HEK293T (cell line): ENCODE results near the gene IFRD2.
A peak's percentile ranks its signal among the peaks of the same experiment; 100 is the strongest.

Experiments
- CTCF ChIA-PET: fragments of 350-600 bp; formaldehyde crosslinking; extraction: SDS; loops from one replicate; lab custom pipeline; 2021; ENCODE audit warnings: antibody characterized with exemption, inconsistent platforms; lab: Yijun Ruan, JAX
- POLR2A ChIA-PET: fragments of 350-600 bp; formaldehyde crosslinking; extraction: SDS; loops from one replicate; lab custom pipeline; 2020; ENCODE audit warnings: antibody characterized with exemption, inconsistent platforms; lab: Yijun Ruan, JAX
- DNase-seq: peaks from one replicate; pipeline ENCODE4 v3.0.0; 2012; ENCODE audit warnings: mixed read lengths; ENCODE audit errors: extremely low spot score
- ARNT ChIP-seq: fragments of 450-650 bp; IDR thresholded peaks from 2 replicates; pipeline ENCODE4 v1.6.1; 2017; ENCODE audit warnings: mild to moderate bottlenecking
- BHLHE40 ChIP-seq: fragments of 450-650 bp; IDR thresholded peaks from 2 replicates; pipeline ENCODE4 v1.6.1; 2016; ENCODE audit warnings: mild to moderate bottlenecking, moderate library complexity, borderline replicate concordance
- CTBP1 ChIP-seq: fragments of 450-650 bp; IDR thresholded peaks from 2 replicates; pipeline ENCODE4 v1.6.1; 2016; ENCODE audit warnings: borderline replicate concordance
- ELF4 ChIP-seq: fragments of 450-650 bp; IDR thresholded peaks from 2 replicates; pipeline ENCODE4 v1.6.1; 2017; ENCODE audit warnings: antibody characterized with exemption
- FOXA1 ChIP-seq: fragments of 450-650 bp; IDR thresholded peaks from 2 replicates; pipeline ENCODE4 v1.6.1; 2016; ENCODE audit warnings: mild to moderate bottlenecking
- FOXK2 ChIP-seq: fragments of 450-650 bp; IDR thresholded peaks from 2 replicates; pipeline ENCODE4 v1.6.1; 2016; ENCODE audit warnings: mild to moderate bottlenecking
- FOXM1 ChIP-seq: fragments of 450-650 bp; IDR thresholded peaks from 2 replicates; pipeline ENCODE4 v1.6.1; 2017; ENCODE audit warnings: mild to moderate bottlenecking, borderline replicate concordance
- HDGF ChIP-seq: fragments of 450-650 bp; IDR thresholded peaks from 2 replicates; pipeline ENCODE4 v1.6.1; 2017; ENCODE audit warnings: antibody characterized with exemption, borderline replicate concordance
- L3MBTL2 ChIP-seq: fragments of 450-650 bp; conservative IDR thresholded peaks from 2 replicates; pipeline ENCODE4 v1.6.1; 2016; ENCODE audit warnings: mild to moderate bottlenecking
- LEF1 ChIP-seq: fragments of 450-650 bp; IDR thresholded peaks from 2 replicates; pipeline ENCODE4 v1.6.1; 2017; ENCODE audit warnings: mild to moderate bottlenecking, borderline replicate concordance
- NFRKB ChIP-seq: fragments of 450-650 bp; IDR thresholded peaks from 2 replicates; pipeline ENCODE4 v1.6.1; 2016; ENCODE audit warnings: mild to moderate bottlenecking, moderate library complexity
- SP1 ChIP-seq: fragments of 450-650 bp; IDR thresholded peaks from 2 replicates; pipeline ENCODE4 v1.6.1; 2017
- SUZ12 ChIP-seq: fragments of 450-650 bp; IDR thresholded peaks from 2 replicates; pipeline ENCODE4 v1.6.1; 2016; ENCODE audit warnings: mild to moderate bottlenecking
- TARDBP ChIP-seq: fragments of 450-650 bp; IDR thresholded peaks from 2 replicates; pipeline ENCODE4 v1.6.1; 2016
- ZNF384 ChIP-seq: fragments of 450-650 bp; IDR thresholded peaks from 2 replicates; pipeline ENCODE4 v1.6.1; 2016
- TF ChIP-seq, protein P1 (sequence below): fragments of 450-650 bp; IDR thresholded peaks from 2 replicates; pipeline ENCODE4 v1.6.1; 2016

Gene IFRD2

DNA sequence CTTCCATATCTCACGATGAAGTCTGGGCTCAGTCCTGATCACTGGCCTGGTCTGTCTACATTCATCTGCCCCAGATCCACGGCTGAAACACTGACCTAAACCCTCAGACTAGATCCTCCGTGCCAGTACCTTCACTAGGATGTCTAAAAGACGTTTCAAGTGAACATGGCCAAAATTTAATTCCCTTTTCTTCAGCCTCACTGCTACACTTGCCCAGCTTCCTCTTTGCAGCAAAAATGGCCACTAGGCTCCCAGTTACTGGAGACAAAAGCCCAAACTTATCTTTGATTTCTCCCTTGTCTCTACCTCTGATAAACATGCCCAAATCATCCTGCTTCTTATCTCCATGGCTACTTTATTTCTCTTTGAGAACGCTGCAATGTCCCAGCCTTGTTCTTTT lies 46.7 kb upstream of the IFRD2 start:
- DNase-seq = no peak
- CTCF ChIA-PET = interaction anchor here (0.5 to 0.6 kb wide), 2 partner anchors 80 to 488 kb away, joined by 3 read pairs; no protein-coding TSS in a partner anchor
- TF ChIP-seq ARNT (no peak), TARDBP (no peak), ELF4 (no peak), SUZ12 (no peak), LEF1 (no peak), ZNF384 (no peak), FOXA1 (no peak), CTBP1 (no peak), SP1 (no peak), L3MBTL2 (no peak), HDGF (no peak), BHLHE40 (no peak), FOXK2 (no peak), NFRKB (no peak), FOXM1 (no peak)
- TF ChIP-seq, protein P1, sequence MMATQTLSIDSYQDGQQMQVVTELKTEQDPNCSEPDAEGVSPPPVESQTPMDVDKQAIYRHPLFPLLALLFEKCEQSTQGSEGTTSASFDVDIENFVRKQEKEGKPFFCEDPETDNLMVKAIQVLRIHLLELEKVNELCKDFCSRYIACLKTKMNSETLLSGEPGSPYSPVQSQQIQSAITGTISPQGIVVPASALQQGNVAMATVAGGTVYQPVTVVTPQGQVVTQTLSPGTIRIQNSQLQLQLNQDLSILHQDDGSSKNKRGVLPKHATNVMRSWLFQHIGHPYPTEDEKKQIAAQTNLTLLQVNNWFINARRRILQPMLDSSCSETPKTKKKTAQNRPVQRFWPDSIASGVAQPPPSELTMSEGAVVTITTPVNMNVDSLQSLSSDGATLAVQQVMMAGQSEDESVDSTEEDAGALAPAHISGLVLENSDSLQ = no peak
- POLR2A ChIA-PET = interaction anchor here (3.9 kb wide), 2 partner anchors 11 to 12 kb away, joined by 88 to 119 read pairs; partner anchors contain the start of genes CYB561D2, NPRL2 and TUSC2

DNA sequence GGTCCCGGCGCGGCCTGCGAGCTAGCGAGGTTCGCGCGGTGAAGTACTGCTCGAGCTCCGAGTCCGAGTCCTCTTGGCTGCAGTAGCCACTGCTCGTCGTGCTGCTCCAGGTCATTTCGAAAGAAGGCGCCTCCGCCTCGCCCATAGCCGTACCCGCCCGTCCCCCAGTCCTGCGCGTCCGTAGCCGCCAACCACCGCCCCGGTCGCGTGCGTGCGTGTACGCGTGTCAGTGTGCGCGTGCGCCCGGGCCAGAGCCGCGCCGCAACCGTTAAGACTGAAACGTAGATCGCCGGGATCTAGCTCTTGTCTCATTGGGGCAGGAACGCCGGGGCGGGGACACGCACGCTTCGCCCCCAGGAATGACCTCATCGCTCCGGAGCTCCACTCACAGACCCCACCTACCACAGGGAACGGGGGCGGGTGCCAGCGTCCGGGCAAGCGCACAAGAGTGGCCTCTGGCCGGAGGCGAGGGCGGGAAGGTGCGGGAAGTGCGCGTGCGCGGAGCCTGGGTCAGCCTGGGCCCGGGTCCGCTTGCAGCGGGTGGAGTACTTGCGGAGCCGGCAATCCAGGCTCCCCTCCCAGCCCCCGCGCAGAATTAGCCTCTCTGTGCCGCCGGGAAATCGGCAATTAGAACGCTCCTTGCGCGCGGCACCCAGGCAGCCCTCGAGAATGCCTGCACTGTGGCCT lies 45.1 kb upstream of the IFRD2 start:
- TF ChIP-seq HDGF (no peak), ELF4 (no peak), L3MBTL2 (peak; percentile 70), CTBP1 (peak; percentile 38; the same call in 1 of the 2 replicates)
- CTCF ChIA-PET = interaction anchor here (0.6 to 1.6 kb wide), 10 partner anchors 9 to 392 kb away, joined by 3 to 10 read pairs (median 3); partner anchors contain the start of genes CYB561D2, NPRL2 and TUSC2
- POLR2A ChIA-PET = interaction anchor here (0.6 to 3.9 kb wide), 57 partner anchors 9 to 275 kb away, joined by 3 to 119 read pairs (median 4); partner anchors contain the start of genes CISH, CYB561D2, GNAI2 and HEMK1

DNA sequence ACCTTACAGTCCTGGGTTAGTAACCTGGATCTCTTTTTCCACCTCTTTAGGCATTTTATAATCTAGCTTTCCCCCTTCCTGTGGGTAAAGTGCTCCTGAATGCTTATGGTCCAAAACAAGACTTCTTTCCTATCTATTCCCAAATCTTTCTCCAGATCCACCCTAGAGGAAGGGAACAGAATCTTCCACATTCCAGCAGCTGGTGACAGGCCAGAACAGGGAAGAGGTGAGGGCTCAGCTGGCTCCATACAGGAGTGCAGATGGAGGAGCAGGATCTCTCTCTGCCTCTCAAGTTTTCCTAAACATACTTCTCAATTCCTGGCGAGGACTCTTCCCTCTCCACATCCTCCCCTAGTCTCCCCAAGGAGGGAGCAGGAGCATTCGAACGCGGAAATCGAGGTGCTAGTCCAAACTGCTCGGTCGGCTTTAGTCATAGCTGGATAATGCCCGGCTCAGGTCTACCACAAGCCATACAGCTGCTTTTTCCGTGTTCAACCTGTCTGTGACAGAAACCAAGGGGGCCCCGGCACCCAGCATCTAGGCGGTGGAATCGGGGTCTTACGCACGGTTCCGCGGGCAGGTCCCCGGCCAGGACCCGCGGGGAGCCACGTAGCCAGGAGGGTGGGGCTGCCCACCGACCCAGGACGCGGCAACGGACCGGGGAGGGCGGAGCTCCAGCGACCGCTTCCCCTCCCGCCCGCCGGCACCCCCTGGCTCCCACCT lies 44.4 kb upstream of the IFRD2 start:
- ChIA-PET CTCF (interaction anchor here (0.6 to 1.6 kb wide), 9 partner anchors 8 to 391 kb away, joined by 3 to 10 read pairs (median 3); partner anchors contain the start of genes CYB561D2, NPRL2 and TUSC2), POLR2A (interaction anchor here (0.6 to 3.9 kb wide), 54 partner anchors 8 to 276 kb away, joined by 3 to 119 read pairs (median 4); partner anchors contain the start of genes CISH, CYB561D2, GNAI2 and HEMK1)
- TF ChIP-seq FOXA1 (no peak), TARDBP (no peak)
- TF ChIP-seq, protein P1 = no peak
- DNase-seq = no peak

More for the DNA sequence above, 45.1 kb upstream of the IFRD2 start:
- peak; percentile 98 for DNase-seq

DNA sequence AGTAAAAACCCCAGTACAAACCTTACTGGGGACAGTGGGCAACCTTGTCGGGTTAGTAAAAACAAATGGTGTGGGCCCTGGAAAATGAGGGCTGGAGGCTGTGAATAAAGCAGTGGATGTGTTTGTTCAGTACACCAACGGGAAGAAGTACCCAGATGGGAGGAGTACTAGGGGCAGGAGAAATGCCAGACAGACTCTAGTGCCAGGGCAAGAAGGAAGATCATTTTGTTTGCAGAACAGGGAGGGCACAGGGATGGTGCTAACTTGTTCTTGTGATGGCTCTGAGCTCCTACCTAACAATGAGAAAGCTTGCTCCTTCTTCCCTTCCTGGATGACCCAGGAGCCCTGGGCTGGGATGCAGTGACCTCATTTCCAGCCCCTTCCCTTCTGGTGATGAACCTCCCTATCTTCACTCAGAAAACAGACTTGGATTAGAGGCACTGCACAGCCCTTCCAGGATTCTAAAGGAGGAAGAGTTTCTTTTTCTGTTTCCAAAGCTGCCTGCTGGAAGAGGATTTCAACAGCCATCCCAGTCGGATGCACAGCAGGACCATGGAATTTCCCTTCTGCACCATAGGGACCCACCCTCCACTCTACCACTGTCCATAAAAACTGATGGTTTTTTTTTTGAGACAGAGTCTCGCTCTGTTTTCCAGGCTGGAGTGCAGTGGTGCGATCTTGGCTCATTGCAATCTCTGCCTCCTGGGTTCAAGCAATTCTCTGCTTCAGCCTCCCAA lies 42.3 kb upstream of the IFRD2 start:
- no peak for DNase-seq
- no peak for TF ChIP-seq CTBP1
- no peak for TF ChIP-seq FOXM1
- TF ChIP-seq L3MBTL2 = no peak
- TF ChIP-seq ELF4 = no peak
- no peak for TF ChIP-seq BHLHE40
- CTCF ChIA-PET = interaction anchor here (0.6 kb wide), 1 partner anchor 60 kb away, joined by 3 read pairs; no protein-coding TSS in a partner anchor
- POLR2A ChIA-PET = interaction anchor here (1.1 kb wide), 1 partner anchor 16 kb away, joined by 3 read pairs; the partner anchor contains the start of genes CYB561D2 and NPRL2

DNA sequence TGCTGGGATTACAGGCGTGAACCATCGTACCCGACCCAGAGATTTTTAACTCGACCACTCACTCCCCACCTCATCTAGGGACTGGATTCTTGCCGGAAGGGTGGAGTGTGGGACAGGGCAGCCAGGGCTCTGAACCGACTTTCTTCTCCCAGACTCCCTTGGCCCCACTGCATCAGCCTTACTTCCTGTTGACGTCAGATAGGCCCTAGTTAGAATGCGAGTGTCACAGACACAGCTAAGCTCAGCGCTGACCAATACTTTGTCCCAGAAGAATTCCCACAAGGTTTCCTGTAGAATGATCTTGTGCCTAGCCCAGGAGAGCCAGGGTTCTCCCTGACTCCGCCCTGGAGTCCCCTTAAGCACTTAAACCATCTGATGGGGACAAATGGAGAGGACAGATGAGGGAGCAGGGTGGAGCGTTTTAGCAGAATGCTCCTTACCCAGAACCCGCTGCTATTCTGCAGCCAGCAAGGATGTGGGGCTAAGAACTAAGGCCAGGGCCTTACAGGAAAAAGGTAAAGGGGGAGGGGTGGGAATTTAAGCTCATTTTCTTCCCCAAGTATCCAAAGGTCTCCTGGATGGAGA lies 41.6 kb upstream of the IFRD2 start:
- POLR2A ChIA-PET = no interaction called here
- DNase-seq = no peak
- CTCF ChIA-PET = no interaction called here

More for the DNA sequence above, 41.6 kb upstream of the IFRD2 start:
- TF ChIP-seq ELF4 (no peak), SP1 (no peak), CTBP1 (no peak), ZNF384 (no peak), ARNT (no peak), FOXM1 (no peak), L3MBTL2 (no peak), TARDBP (no peak), FOXA1 (no peak), HDGF (no peak), FOXK2 (no peak), LEF1 (no peak), NFRKB (no peak), BHLHE40 (no peak), SUZ12 (no peak)
- TF ChIP-seq, protein P1 = no peak
